ENCODE measurements around the gene IGF2.

DNA sequence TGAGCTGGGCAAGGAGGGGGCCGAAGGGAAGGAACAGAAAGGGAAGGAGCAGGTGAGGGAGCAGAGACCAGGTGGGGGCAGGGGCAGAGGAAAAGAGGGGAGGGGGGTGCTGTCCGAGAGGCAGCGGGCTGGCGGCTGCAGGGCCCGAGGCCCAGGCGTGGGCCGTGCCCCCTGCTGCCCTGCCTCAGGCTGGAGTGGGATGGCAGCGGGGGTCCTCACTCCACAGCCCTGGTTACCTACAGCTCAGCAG, 2.3 kb downstream of the IGF2 start:
- TF ChIP-seq, protein P1, sequence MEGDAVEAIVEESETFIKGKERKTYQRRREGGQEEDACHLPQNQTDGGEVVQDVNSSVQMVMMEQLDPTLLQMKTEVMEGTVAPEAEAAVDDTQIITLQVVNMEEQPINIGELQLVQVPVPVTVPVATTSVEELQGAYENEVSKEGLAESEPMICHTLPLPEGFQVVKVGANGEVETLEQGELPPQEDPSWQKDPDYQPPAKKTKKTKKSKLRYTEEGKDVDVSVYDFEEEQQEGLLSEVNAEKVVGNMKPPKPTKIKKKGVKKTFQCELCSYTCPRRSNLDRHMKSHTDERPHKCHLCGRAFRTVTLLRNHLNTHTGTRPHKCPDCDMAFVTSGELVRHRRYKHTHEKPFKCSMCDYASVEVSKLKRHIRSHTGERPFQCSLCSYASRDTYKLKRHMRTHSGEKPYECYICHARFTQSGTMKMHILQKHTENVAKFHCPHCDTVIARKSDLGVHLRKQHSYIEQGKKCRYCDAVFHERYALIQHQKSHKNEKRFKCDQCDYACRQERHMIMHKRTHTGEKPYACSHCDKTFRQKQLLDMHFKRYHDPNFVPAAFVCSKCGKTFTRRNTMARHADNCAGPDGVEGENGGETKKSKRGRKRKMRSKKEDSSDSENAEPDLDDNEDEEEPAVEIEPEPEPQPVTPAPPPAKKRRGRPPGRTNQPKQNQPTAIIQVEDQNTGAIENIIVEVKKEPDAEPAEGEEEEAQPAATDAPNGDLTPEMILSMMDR (IDR thresholded peaks at IDR 0.05; ENCODE audit: poor library complexity, severe bottlenecking) = no peak
- TF ChIP-seq EZH2 (IDR thresholded peaks at IDR 0.05; ENCODE audit: borderline replicate concordance, insufficient read depth, low read length, poor library complexity, severe bottlenecking) = no peak
- TF ChIP-seq, protein P2, sequence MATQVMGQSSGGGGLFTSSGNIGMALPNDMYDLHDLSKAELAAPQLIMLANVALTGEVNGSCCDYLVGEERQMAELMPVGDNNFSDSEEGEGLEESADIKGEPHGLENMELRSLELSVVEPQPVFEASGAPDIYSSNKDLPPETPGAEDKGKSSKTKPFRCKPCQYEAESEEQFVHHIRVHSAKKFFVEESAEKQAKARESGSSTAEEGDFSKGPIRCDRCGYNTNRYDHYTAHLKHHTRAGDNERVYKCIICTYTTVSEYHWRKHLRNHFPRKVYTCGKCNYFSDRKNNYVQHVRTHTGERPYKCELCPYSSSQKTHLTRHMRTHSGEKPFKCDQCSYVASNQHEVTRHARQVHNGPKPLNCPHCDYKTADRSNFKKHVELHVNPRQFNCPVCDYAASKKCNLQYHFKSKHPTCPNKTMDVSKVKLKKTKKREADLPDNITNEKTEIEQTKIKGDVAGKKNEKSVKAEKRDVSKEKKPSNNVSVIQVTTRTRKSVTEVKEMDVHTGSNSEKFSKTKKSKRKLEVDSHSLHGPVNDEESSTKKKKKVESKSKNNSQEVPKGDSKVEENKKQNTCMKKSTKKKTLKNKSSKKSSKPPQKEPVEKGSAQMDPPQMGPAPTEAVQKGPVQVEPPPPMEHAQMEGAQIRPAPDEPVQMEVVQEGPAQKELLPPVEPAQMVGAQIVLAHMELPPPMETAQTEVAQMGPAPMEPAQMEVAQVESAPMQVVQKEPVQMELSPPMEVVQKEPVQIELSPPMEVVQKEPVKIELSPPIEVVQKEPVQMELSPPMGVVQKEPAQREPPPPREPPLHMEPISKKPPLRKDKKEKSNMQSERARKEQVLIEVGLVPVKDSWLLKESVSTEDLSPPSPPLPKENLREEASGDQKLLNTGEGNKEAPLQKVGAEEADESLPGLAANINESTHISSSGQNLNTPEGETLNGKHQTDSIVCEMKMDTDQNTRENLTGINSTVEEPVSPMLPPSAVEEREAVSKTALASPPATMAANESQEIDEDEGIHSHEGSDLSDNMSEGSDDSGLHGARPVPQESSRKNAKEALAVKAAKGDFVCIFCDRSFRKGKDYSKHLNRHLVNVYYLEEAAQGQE (IDR thresholded peaks at IDR 0.05; ENCODE audit: borderline replicate concordance) = no peak
